Measurements from ENCODE around the gene ARRDC5.
"Not testable (repeated sequence)": the region's sequence is repeated elsewhere in the genome, so short reads cannot be mapped to it uniquely, and the experiment has no call there.

Gene ARRDC5

GRCh38 chr19:4868286-4868834, 34.3 kb downstream of the ARRDC5 start:
- no peak for DNase-seq (ENCODE audit: low read depth)

- DNase-seq (ENCODE audit: low read depth): peak; percentile 84
Measured at GRCh38 chr19:4867534-4868285, 35.0 kb downstream of the ARRDC5 start, which contains the start of gene PLIN3. Gene PLIN3, minus strand, starts transcription at chr19:4867667. Its CDS starts 6,273 bp downstream, at chr19:4861394.

- DNase-seq (ENCODE audit: low read depth): no peak
Measured at GRCh38 chr19:4866595-4867424, 35.9 kb downstream of the ARRDC5 start.

- no peak for DNase-seq (ENCODE audit: low read depth)
Measured at GRCh38 chr19:4861147-4861546, 41.5 kb downstream of the ARRDC5 start.

- no peak for DNase-seq (ENCODE audit: low read depth)
Measured at GRCh38 chr19:4859697-4860096, 43.0 kb downstream of the ARRDC5 start.

- not testable (repeated sequence) for DNase-seq (ENCODE audit: low read depth)
Measured at GRCh38 chr19:4856468-4856867, 46.2 kb downstream of the ARRDC5 start.

- DNase-seq (ENCODE audit: low read depth): not testable (repeated sequence)
Measured at GRCh38 chr19:4853506-4853905, 49.2 kb downstream of the ARRDC5 start.

GRCh38 chr19:4852484-4852883, 50.2 kb downstream of the ARRDC5 start:
- DNase-seq (ENCODE audit: low read depth): no peak

- DNase-seq (ENCODE audit: low read depth): no peak
Measured at GRCh38 chr19:4851551-4852290, 51.0 kb downstream of the ARRDC5 start.

GRCh38 chr19:4849019-4849418, 53.7 kb downstream of the ARRDC5 start:
- DNase-seq (ENCODE audit: low read depth): no peak

- DNase-seq (ENCODE audit: low read depth): no peak
Measured at GRCh38 chr19:4847190-4847973, 55.3 kb downstream of the ARRDC5 start.

- DNase-seq (ENCODE audit: low read depth): not testable (repeated sequence)
Measured at GRCh38 chr19:4845975-4846374, 56.7 kb downstream of the ARRDC5 start.

- DNase-seq (ENCODE audit: low read depth): no peak
Measured at GRCh38 chr19:4844348-4845179, 58.1 kb downstream of the ARRDC5 start.

- no peak for DNase-seq (ENCODE audit: low read depth)
Measured at GRCh38 chr19:4843647-4843965, 59.1 kb downstream of the ARRDC5 start.
